ENCODE measurements around the gene EXD3.

EXD3 gene

DNA sequence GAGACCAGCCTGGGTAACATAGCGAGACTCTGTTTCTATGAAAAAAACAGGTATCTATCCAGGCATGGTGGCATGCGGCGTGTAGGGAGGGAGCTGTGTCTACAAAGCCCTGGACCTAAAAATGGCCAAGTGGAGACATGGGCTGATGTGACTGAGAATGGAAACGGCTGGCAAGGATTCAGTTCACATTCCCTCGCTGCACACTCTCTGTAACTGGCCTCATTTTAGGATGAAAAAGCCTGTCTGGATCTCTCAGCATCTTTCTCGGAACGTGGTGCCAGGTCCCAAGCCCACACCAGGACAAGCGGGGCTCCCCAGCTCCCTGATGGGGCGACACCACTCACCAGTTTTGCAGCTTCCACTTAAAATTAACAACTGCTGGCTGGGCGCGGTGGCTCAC, 13.4 kb downstream of the EXD3 start:
- DNase-seq = no peak

GRCh38 chr9:137408651-137409405, 14.1 kb downstream of the EXD3 start:
- no peak for DNase-seq

DNA sequence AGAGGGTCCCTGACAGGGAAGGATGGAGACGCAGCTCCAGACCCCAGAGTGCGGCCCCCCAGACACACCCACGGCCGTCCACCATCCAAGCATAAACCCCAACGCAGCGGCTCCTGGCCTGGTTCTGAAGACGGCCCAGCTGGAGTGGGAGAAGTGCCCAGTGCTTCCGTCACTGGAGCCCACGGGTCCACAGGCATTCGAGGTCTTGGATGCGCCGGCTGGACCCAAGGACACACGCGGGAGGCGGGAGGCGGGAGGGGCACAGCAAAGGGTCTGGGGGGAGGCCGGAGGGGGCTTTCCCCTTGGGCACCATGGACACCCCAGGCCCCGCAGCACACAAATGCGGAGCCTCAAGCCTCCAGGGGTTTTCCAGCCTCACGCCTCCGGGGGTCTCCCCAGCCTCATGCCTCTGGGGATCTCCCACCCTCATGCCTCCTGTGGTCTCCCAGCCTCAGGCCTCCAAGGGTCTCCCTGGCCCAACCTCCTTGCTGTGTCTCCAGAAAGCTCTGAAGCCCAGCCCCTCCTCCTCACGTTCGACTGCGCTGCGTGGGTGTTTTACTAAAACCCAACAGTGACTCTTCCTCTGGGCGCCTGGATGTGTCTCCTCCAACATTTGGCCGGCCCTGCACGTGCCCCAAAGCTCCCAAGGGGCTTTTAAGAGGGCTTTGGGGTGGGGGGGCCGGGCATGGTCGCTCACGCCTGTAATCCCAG, 15.2 kb downstream of the EXD3 start:
- DNase-seq = no peak

- DNase-seq = no peak
Observed at GRCh38 chr9:137406876-137407589, 15.9 kb downstream of the EXD3 start.

GRCh38 chr9:137406085-137406760, 16.7 kb downstream of the EXD3 start:
- DNase-seq = no peak

GRCh38 chr9:137405677-137406081, 17.3 kb downstream of the EXD3 start:
- DNase-seq = no peak

GRCh38 chr9:137404961-137405567, 17.9 kb downstream of the EXD3 start:
- no peak for DNase-seq

- no peak for DNase-seq
Observed at GRCh38 chr9:137403269-137403668, 19.7 kb downstream of the EXD3 start.

DNA sequence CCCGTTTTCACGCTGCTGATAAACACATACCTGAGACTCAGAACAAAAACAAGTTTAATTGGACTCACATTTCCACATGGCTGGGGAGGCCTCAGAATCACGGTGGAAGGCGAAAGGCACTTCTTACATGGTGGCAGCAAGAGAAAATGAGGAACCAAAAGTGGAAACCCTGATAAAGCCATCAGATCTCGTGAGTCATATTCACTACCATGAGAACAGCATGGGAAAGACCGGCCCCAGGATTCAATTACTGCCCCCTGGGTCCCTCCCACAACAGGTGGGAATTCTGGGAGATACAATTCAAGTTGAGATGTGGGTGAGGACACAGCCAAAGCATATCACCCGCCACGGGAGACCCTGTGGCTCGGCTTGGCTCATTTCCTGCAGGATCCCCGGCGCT, 20.2 kb downstream of the EXD3 start:
- DNase-seq = no peak

DNA sequence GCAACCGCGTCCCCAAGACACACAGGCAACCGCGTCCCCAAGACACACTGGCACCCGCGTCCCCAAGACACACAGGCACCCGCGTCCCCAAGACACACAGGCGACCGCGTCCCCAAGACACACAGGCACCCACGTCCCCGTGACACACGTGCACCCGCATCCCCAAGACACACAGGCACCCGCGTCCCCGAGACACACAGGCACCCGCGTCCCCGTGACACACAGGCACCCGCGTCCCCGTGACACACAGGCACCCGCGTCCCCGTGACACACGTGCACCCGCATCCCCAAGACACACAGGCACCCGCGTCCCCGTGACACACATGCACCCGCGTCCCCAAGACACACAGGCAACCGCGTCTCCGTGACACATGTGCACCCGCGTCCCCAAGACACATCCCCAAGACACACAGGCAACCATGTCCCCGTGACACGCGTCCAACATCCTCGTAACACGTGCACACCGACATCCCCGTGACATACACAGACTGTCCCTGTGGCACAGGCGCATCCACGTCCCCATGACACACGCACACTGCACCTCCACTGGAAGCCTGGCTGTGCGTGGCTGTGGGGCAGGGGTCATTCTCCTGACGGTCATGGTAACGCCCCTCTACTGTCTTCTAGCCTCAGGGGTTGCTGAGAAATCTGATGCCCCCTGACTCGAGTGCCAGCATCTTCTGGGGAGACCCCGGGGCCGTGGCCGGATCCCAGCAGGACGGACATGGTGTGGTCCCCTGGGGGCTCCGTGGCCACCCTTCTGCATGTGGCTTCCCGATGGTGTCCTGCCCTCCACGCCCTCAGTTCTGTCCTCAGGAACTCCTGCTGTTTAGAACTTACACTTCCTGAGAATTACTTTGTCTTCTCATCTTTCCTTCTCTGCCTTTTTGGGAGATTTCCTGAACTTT, 24.1 kb downstream of the EXD3 start:
- DNase-seq = no peak

DNA sequence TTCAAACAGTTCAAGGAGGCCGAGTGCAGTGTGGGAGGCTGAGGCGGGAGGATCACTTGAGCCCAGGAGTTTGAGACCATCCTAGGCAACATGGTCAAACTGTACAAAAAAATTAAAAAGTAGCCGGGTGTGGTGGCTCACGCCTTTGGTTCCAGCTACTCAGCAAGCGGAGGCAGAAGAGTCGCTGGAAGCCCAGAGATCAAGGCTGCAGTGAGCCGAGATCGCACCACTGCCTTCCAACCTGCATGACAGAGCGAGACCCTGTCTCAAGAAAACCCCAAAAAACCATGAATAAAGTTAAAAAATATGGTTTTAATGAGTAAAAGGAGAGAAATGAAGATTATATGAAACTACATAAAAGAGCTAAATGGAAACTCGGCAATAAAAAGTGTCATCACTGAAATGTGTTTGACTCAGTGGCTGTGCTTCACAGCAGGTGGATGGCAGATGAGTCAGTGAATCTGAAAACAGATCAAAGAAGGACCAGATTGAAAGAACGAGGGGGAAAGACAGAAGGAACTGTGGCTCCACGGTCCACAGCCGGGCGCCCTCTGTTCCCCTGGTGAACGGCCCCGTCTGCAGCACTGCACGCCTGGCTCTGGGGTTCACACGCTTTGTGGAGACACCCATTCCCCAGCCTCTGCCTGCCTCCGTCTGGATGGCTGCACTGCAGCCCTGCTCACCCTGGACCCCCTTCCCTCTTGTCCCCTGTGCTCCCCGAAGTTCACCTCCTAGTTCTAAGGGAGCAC, 25.1 kb downstream of the EXD3 start:
- no peak for DNase-seq

GRCh38 chr9:137396634-137397367, 26.2 kb downstream of the EXD3 start:
- DNase-seq = no peak

DNA sequence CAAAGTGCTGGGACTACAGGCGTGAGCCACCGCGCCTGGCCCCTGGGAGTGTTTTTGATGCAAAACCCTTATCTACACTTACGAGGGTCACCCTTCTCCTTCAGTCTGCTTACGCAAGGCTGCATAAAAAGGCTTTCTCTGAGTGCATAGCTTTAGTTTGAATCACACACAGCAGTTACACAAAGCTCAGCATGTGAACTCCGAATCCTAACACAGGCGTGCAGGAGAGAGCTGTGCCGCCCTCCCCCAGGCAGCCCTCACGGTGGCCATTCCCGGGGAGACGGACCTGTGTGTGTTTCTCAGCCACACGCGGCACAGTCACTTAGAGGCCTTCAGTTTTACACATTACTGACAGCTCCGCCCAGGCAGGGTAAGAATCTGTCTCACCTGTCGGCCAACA, 26.7 kb downstream of the EXD3 start:
- DNase-seq = peak; percentile 90

GRCh38 chr9:137395666-137396010, 27.3 kb downstream of the EXD3 start:
- DNase-seq = no peak

DNA sequence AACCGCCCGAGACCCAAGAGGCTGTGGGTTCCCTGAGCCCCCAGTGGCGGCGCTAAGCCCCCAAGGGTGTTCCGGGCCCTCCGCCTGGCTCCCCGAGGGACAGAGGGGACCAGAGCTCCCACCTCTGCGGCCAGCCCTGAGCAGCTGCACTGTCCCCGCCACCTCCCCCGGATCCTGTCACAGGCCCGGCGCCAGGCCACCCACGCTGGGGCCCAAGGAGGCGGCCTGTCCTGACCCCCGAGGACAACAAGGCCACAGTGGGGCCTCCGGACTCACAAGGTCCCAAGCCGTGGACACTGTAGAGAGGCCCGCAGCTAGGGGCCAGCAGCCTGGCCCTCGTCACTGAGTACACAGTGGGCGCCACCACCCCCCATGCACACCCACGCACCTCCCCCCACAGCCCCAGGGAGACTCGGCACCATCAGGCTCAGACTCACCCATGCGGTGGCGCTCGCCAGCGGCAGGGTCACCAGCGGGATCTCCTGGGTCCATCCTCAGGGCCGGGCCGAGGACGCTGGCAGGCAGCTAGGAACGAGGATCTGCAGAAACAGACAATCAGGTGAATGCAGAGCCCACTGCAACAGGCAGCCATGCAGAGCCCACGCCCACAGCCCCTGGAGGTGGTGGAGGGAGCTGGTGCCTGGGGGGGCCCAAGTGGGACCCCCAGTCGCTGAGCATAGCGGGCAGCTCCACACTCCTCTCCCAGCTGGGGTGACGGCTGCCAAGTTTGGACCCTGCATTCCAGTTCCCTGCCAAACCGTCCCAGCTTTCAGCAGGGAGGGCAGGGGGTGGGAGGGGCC, 27.9 kb downstream of the EXD3 start:
- DNase-seq = no peak

- no peak for DNase-seq
Observed at GRCh38 chr9:137393176-137394150, 29.5 kb downstream of the EXD3 start.

- no peak for DNase-seq
Observed at GRCh38 chr9:137392232-137393007, 30.5 kb downstream of the EXD3 start.

DNA sequence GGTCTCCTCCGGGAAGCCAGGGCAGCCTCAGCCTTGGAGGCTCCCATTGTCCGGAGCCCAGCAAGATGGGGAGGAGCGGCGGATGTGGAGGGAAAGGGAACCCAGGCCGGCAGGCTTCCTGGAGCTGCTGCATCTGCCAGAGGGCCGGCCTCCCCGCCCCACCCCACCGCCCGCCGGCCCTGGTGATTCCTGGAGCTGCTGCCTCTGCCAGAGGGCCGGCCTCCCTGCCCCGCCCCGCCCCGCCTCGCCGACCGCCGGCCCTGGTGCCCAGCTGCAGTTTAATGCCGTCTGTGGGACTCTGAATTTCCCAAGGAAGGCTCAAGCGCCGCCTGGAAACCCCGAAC, 31.6 kb downstream of the EXD3 start:
- no peak for DNase-seq

Measured in NCI-H226 (cell line).